Measurements from ENCODE around the gene PLPP3.

Gene PLPP3

GRCh38 chr1:56462209-56462608 lies 117.2 kb downstream of the PLPP3 start:
- DNase-seq (ENCODE audit: low read depth), result no peak

- no peak for DNase-seq (ENCODE audit: low read depth)
Measured at GRCh38 chr1:56461158-56462127, 117.9 kb downstream of the PLPP3 start.

GRCh38 chr1:56459260-56459659 lies 120.1 kb downstream of the PLPP3 start:
- DNase-seq (ENCODE audit: low read depth), result no peak

GRCh38 chr1:56457756-56458375 lies 121.5 kb downstream of the PLPP3 start:
- no peak for DNase-seq (ENCODE audit: low read depth)

- no peak for DNase-seq (ENCODE audit: low read depth)
Measured at GRCh38 chr1:56456435-56457101, 122.8 kb downstream of the PLPP3 start.

GRCh38 chr1:56453417-56454078 lies 125.8 kb downstream of the PLPP3 start:
- DNase-seq (ENCODE audit: low read depth), result no peak

GRCh38 chr1:56453016-56453415 lies 126.3 kb downstream of the PLPP3 start:
- no peak for DNase-seq (ENCODE audit: low read depth)

- no peak for DNase-seq (ENCODE audit: low read depth)
Measured at GRCh38 chr1:56452027-56453011, 127.0 kb downstream of the PLPP3 start.

- DNase-seq (ENCODE audit: low read depth), result no peak
Measured at GRCh38 chr1:56451491-56451890, 127.9 kb downstream of the PLPP3 start.

GRCh38 chr1:56450004-56450666 lies 129.2 kb downstream of the PLPP3 start:
- DNase-seq (ENCODE audit: low read depth), result no peak

- no peak for DNase-seq (ENCODE audit: low read depth)
Measured at GRCh38 chr1:56448529-56449300, 130.6 kb downstream of the PLPP3 start.

- no peak for DNase-seq (ENCODE audit: low read depth)
Measured at GRCh38 chr1:56447823-56448222, 131.5 kb downstream of the PLPP3 start.

GRCh38 chr1:56446531-56447098 lies 132.7 kb downstream of the PLPP3 start:
- no peak for DNase-seq (ENCODE audit: low read depth)

- DNase-seq (ENCODE audit: low read depth), result no peak
Measured at GRCh38 chr1:56444960-56445646, 134.3 kb downstream of the PLPP3 start.
